ENCODE measurements around the gene TGIF2.
"Not testable (repeated sequence)": the region's sequence is repeated elsewhere in the genome, so short reads cannot be mapped to it uniquely, and the experiment has no call there.

Gene TGIF2

DNA sequence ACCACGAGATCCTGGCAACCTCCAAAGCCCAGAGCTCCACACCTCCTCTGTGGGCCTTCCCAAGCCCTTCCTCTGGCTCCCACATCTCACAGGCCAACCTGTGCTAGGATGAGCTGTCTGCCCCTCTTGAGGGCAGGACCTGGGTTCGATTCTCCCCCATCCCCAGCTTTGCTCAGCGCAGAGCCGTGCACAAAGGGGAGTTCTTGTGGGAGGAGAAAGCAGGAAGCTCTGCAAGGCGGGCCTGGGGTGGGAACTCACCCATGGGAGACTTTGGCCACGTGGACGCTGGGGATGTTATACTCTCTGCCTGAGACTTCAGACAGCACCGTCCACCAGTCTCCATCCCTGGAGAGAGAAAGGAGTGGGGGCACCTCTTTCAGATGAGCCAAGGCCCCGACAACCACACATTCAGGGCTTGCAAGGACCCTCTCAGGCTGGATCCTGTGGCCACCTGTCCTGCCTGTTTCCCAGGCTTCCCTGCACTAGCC, 59.9 kb downstream of the TGIF2 start:
- TF ChIP-seq, protein P1, sequence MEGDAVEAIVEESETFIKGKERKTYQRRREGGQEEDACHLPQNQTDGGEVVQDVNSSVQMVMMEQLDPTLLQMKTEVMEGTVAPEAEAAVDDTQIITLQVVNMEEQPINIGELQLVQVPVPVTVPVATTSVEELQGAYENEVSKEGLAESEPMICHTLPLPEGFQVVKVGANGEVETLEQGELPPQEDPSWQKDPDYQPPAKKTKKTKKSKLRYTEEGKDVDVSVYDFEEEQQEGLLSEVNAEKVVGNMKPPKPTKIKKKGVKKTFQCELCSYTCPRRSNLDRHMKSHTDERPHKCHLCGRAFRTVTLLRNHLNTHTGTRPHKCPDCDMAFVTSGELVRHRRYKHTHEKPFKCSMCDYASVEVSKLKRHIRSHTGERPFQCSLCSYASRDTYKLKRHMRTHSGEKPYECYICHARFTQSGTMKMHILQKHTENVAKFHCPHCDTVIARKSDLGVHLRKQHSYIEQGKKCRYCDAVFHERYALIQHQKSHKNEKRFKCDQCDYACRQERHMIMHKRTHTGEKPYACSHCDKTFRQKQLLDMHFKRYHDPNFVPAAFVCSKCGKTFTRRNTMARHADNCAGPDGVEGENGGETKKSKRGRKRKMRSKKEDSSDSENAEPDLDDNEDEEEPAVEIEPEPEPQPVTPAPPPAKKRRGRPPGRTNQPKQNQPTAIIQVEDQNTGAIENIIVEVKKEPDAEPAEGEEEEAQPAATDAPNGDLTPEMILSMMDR (IDR thresholded peaks at IDR 0.05; ENCODE audit: low read depth, low read length, missing control alignments) = no peak
- no peak overlapping the region for H3K4me3 ChIP-seq (ENCODE audit: low read depth, low read length)
- in situ Hi-C loops (cut with HindIII; ENCODE audit: low sequenced_read_pairs) = no loop called here
- no peak for DNase-seq (ENCODE audit: low read depth)

DNA sequence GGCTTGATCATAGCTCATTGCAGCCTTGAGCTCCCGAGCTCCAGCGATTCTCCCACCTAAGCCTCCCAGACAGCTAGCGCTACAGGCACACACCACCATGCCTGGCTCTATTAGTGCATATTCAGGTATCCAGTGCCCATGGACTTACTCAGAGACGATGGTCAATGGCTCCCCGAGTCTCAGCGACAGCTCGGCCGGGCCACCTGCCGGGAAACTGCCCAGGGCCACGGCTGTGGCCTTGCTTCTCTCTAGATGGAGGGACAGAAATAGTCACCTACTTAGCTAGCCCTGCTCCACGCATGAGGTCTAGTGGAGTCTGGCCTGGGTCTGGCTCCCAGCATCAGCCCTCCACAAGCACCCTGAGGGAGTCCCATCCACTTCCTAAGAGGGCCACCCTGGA, 60.9 kb downstream of the TGIF2 start:
- in situ Hi-C loops (cut with HindIII; ENCODE audit: low sequenced_read_pairs) = no loop called here
- TF ChIP-seq, protein P1 (IDR thresholded peaks at IDR 0.05; ENCODE audit: low read depth, low read length, missing control alignments) = no peak
- no peak overlapping the region for H3K4me3 ChIP-seq (ENCODE audit: low read depth, low read length)
- no peak for DNase-seq (ENCODE audit: low read depth)

DNA sequence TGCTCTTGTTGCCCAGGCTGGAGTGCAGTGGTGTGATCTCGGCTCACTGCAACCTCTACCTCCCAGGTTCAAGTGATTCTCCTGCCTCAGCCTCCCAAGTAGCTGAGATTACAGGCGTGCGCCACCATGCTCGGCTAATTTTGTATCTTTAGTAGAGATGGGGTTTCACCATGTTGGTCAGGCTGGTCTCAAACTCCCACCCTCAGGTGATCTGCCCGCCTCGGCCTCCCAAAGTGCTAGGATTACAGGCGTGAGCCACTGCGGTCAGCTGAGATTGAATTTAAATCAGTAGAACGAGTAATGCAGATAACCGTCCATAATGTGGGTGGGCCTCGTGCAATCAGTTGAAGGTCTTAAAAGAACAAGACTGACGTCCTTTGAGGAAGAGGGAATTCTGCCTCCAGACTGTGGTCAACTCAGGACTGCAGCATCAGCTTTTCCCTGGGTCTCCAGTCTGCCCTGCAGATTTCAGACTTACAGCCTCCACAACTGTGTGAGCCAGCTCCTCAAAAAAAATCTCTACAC, 65.5 kb downstream of the TGIF2 start:
- DNase-seq (ENCODE audit: low read depth); H3K4me3 ChIP-seq (ENCODE audit: low read depth, low read length); in situ Hi-C loops (cut with HindIII; ENCODE audit: low sequenced_read_pairs): not testable (repeated sequence)

DNA sequence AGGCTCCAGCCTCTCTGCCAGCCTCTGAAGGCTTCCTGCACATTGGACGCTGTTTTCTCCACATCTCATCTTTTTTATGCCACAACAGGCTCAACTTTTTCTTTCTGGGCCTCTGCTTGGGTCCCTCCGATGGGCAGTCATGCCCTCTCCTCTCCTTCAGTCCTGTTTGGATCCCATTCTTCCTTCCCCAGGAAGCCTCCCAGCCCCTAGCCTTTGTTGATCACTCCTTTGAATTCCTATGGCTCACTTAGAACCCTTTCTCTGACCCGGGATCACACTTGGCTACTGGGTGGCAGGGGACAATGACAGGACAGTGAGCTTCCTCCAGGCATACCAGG, 68.1 kb downstream of the TGIF2 start:
- TF ChIP-seq, protein P1 (IDR thresholded peaks at IDR 0.05; ENCODE audit: low read depth, low read length, missing control alignments) = no peak
- in situ Hi-C loops (cut with HindIII; ENCODE audit: low sequenced_read_pairs) = loop anchor here (5.0 kb wide), 1 partner anchor 101 kb away; no protein-coding TSS in a partner anchor
- no peak for DNase-seq (ENCODE audit: low read depth)

DNA sequence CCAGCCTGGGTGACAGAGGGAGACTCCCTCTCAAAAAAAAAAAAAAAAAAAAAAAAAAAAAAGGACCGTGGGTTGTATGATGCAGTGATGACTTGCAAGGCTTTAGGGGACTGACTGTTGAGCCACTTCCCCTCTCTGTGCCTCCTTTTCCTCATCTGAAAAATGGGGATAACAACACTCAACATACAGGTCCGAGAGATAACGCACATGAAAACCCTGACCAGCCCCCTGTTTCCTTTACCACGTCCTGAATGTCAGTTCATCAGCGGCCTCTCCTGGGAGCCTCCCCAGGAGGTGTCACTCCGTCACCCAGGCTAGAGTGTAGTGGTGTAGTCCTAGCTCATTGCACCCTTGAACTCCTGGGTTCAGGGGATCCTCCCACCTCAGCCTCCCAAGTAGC, 68.7 kb downstream of the TGIF2 start:
- in situ Hi-C loops (cut with HindIII; ENCODE audit: low sequenced_read_pairs) = loop anchor here (5.0 kb wide), 1 partner anchor 100 kb away; no protein-coding TSS in a partner anchor
- H3K4me3 ChIP-seq (ENCODE audit: low read depth, low read length) = no peak overlapping the region
- TF ChIP-seq, protein P1 (IDR thresholded peaks at IDR 0.05; ENCODE audit: low read depth, low read length, missing control alignments) = no peak
- no peak for DNase-seq (ENCODE audit: low read depth)

More for the DNA sequence above, 68.1 kb downstream of the TGIF2 start:
- H3K4me3 ChIP-seq (ENCODE audit: low read depth, low read length) = no peak overlapping the region
